ENCODE results near the gene DPYSL4. TPM values are rescaled to one million over a fixed set of nuclear protein-coding genes. Genes with fewer than 3 reads are reported as not detected.

DPYSL4 gene
- total RNA-seq, 4 donors from 2014 or later: 0.79 TPM; not detected in 3

DNA sequence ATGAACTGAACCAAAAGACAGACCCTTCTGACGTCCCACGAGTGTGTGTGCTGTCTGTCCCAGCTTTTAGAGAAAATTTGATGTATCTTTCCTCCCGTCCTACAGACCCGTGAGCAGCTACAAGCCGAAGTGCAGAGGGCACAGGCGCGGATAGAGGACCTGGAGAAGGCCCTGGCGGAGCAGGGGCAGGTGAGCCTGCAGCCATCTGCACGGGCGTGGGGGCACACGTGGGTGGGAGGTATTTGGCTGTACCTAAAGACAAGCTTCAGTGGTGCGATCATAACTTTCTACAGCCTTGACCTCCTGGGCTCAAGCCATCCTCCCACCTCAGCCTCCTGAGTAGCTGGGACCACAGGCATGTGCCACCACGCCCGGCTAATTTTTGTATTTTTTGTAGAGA lies 41.7 kb upstream of the DPYSL4 start:
- Histone ChIP-seq H3K27me3 (peaks cover 11% of the 10 kb centered on the region), H3K36me3 (no peaks in the 10 kb centered on the region), H3K4me1 (no peaks in the 10 kb centered on the region), H3K4me3 (no peak overlapping the region), H3K9me3 (no peaks in the 10 kb centered on the region), H3K27ac (no peak overlapping the region)
- in situ Hi-C loops (cut with MboI; ENCODE audit: low pct_ligation_motif_present in 1 of 4, low pct_unique_long_range_greater_than_20kb in 1 of 4, low sequenced_read_pairs in 3 of 4) (loop anchor here in 2 of 4 donors (25.0 kb wide), 1 partner anchor 258 kb away; no protein-coding TSS in a partner anchor), intact Hi-C loops (cut with DNase I; ENCODE audit: low total_unique reads) (no loop called here)
- TF ChIP-seq EP300 (IDR thresholded peaks at IDR 0.05; ENCODE audit: low read depth) (no peak), POLR2AphosphoS5 (IDR thresholded peaks at IDR 0.05) (no peak), POLR2A (IDR thresholded peaks at IDR 0.05) (no peak)
- TF ChIP-seq, protein P1, sequence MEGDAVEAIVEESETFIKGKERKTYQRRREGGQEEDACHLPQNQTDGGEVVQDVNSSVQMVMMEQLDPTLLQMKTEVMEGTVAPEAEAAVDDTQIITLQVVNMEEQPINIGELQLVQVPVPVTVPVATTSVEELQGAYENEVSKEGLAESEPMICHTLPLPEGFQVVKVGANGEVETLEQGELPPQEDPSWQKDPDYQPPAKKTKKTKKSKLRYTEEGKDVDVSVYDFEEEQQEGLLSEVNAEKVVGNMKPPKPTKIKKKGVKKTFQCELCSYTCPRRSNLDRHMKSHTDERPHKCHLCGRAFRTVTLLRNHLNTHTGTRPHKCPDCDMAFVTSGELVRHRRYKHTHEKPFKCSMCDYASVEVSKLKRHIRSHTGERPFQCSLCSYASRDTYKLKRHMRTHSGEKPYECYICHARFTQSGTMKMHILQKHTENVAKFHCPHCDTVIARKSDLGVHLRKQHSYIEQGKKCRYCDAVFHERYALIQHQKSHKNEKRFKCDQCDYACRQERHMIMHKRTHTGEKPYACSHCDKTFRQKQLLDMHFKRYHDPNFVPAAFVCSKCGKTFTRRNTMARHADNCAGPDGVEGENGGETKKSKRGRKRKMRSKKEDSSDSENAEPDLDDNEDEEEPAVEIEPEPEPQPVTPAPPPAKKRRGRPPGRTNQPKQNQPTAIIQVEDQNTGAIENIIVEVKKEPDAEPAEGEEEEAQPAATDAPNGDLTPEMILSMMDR (IDR thresholded peaks at IDR 0.05): no peak
- no peak for DNase-seq
- WGBS, 2 donors (ENCODE audit: low coverage in 1 of 2): 80 to 88% methylated on average over 1 to 14 of the region's 14 CpGs

DNA sequence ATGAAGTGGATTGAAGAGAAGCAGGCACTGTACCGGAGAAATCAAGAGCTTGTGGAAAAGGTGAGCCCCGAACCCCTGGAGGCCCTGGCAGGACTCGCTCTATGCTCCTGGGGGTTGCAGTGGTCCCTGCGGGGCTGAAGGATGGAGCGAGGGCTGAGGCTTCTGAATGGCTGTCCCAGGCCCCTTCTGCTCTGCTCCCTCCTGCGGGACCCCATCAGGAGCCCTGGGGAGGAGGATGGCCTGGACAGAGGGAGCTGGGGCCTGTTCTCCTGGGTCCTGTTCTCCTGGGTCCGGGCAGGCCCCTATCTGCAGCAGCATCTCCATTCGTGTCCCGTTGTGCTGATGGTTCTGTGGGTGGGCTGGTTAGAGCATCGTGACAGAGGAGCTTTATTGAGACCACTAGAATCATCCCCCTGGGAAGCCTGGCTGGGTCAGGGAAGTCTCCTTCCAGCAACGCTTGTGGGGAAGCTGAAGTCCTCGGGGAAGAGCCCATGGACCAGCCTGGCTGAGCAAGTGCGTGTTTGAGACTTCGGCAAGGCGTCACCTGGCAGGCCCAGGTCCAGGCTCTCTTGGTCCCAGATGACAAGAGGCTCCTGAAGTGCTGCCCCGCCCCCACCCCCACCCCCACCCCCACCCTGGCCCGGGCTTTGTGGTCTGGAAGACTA lies 41.1 kb upstream of the DPYSL4 start:
- Histone ChIP-seq H3K4me3 (no peak overlapping the region), H3K4me1 (no peaks in the 10 kb centered on the region), H3K27ac (no peak overlapping the region), H3K36me3 (no peaks in the 10 kb centered on the region), H3K27me3 (peaks cover 11% of the 10 kb centered on the region), H3K9me3 (no peaks in the 10 kb centered on the region)
- TF ChIP-seq POLR2A (IDR thresholded peaks at IDR 0.05) (no peak), EP300 (IDR thresholded peaks at IDR 0.05; ENCODE audit: low read depth) (no peak), POLR2AphosphoS5 (IDR thresholded peaks at IDR 0.05) (no peak)
- TF ChIP-seq, protein P1 (IDR thresholded peaks at IDR 0.05): no peak
- in situ Hi-C loops (cut with MboI; ENCODE audit: low pct_ligation_motif_present in 1 of 4, low pct_unique_long_range_greater_than_20kb in 1 of 4, low sequenced_read_pairs in 3 of 4) (loop anchor here in 2 of 4 donors (25.0 kb wide), 1 partner anchor 258 kb away; no protein-coding TSS in a partner anchor), intact Hi-C loops (cut with DNase I; ENCODE audit: low total_unique reads) (no loop called here)
- WGBS, 2 donors (ENCODE audit: low coverage in 1 of 2): 74% methylated on average over 17 of the region's 17 CpGs; no CpG with 5 or more reads in 1 of the 2 donors
- DNase-seq: no peak

DNA sequence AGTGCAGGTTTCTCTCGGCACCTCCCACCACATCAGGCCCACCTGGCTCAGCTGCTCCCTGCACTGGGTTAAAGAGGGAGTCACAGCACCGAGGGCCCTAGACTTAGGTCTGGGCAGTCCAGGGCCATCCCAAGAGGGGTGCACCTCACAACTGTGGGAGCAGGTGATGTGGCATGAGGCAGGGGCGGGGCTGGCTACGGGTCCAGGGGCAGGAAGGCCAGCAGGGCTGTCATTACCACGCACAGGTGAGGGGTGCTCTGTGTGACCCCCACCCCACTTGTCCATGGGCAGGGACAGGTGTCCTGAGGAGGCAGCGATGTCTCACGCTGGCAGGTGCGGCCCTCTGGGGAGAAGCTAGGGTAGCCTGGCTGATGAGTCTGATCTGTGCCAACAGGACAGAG lies 40.5 kb upstream of the DPYSL4 start:
- Histone ChIP-seq H3K4me1 (no peaks in the 10 kb centered on the region), H3K4me3 (no peak overlapping the region), H3K9me3 (no peaks in the 10 kb centered on the region), H3K27ac (no peak overlapping the region), H3K27me3 (peaks cover 11% of the 10 kb centered on the region), H3K36me3 (no peaks in the 10 kb centered on the region)
- 62% methylated on average over 7 of the region's 8 CpGs; no CpG with 5 or more reads in 1 of the 2 donors for WGBS, 2 donors (ENCODE audit: low coverage in 1 of 2)
- no peak for DNase-seq
- intact Hi-C loops (cut with DNase I; ENCODE audit: low total_unique reads): no loop called here
- in situ Hi-C loops (cut with MboI; ENCODE audit: low pct_ligation_motif_present in 1 of 4, low pct_unique_long_range_greater_than_20kb in 1 of 4, low sequenced_read_pairs in 3 of 4): loop anchor here in 2 of 4 donors (25.0 kb wide), 1 partner anchor 259 kb away; no protein-coding TSS in a partner anchor
- TF ChIP-seq EP300 (IDR thresholded peaks at IDR 0.05; ENCODE audit: low read depth) (no peak), POLR2AphosphoS5 (IDR thresholded peaks at IDR 0.05) (no peak), POLR2A (IDR thresholded peaks at IDR 0.05) (no peak)
- TF ChIP-seq, protein P1 (IDR thresholded peaks at IDR 0.05): no peak

DNA sequence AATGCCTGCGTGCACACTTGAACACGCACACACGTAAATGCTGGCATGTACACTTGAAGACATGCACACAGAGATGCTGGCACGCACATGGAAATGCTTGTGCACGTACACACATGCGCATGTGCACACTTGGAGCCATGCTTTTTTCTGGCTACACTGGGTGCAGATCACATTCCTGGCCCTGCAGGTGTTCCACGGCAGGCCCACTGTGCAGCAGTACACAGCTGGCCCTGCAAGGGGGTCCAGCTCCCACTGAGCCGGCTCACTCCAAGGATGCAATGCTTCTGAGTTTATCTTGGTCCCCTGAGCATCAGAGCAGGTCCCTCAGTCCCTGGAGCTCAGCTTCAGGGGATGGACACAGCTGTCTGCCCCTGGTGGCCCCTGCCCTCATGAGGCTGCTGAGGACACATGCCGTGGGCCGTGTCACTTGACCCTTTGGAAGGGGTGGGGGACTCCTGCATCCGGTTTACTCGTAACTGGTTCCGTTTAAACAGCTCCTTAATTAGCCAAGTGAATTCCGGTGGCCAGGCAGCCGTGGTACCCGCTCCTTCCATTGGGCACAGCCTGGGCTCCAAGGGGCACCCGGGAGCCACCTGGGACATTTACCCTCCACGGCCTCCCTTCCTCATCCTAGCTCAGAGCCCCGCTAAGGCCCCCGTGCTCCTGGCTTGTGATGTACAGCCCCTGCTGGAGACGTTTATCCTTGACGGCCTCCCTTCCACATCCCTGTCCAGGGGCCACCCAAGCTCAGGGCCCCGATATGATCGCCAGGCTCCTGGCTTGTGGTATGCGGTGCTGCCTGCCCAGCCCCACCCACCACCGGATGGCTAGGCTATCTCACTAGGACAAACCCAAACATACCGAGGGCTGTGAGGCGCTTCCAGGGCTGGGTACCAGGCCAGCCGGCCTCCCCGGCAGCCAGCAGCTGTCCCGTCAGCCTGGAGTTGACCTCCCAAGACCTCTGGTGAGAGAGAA lies 39.5 kb upstream of the DPYSL4 start:
- H3K4me1 ChIP-seq: no peaks in the 10 kb centered on the region

More for the DNA sequence above, 39.5 kb upstream of the DPYSL4 start:
- H3K36me3 ChIP-seq: no peaks in the 10 kb centered on the region
- TF ChIP-seq POLR2A (IDR thresholded peaks at IDR 0.05) (no peak), POLR2AphosphoS5 (IDR thresholded peaks at IDR 0.05) (no peak), EP300 (IDR thresholded peaks at IDR 0.05; ENCODE audit: low read depth) (no peak)
- TF ChIP-seq, protein P1 (IDR thresholded peaks at IDR 0.05): no peak
- DNase-seq: no peak
- 71% methylated on average over 31 of the region's 31 CpGs; no CpG with 5 or more reads in 1 of the 2 donors for WGBS, 2 donors (ENCODE audit: low coverage in 1 of 2)
- in situ Hi-C loops (cut with MboI; ENCODE audit: low pct_ligation_motif_present in 1 of 4, low pct_unique_long_range_greater_than_20kb in 1 of 4, low sequenced_read_pairs in 3 of 4) (loop anchor here in 2 of 4 donors (25.0 kb wide), 1 partner anchor 260 kb away; no protein-coding TSS in a partner anchor), intact Hi-C loops (cut with DNase I; ENCODE audit: low total_unique reads) (no loop called here)
- peaks cover 5% of the 10 kb centered on the region for H3K27me3 ChIP-seq
- H3K9me3 ChIP-seq: no peaks in the 10 kb centered on the region
- no peak overlapping the region for H3K27ac ChIP-seq
- no peak overlapping the region for H3K4me3 ChIP-seq
